GM18526 (cell line): ENCODE measurements around the gene UBE2O.

Experiments
- POLR2A ChIP-seq: IDR thresholded peaks from 3 replicates; pipeline ENCODE4 v1.6.1; 2011; ENCODE audit not compliant: insufficient read length; ENCODE audit errors: extremely low read depth

Gene UBE2O

DNA sequence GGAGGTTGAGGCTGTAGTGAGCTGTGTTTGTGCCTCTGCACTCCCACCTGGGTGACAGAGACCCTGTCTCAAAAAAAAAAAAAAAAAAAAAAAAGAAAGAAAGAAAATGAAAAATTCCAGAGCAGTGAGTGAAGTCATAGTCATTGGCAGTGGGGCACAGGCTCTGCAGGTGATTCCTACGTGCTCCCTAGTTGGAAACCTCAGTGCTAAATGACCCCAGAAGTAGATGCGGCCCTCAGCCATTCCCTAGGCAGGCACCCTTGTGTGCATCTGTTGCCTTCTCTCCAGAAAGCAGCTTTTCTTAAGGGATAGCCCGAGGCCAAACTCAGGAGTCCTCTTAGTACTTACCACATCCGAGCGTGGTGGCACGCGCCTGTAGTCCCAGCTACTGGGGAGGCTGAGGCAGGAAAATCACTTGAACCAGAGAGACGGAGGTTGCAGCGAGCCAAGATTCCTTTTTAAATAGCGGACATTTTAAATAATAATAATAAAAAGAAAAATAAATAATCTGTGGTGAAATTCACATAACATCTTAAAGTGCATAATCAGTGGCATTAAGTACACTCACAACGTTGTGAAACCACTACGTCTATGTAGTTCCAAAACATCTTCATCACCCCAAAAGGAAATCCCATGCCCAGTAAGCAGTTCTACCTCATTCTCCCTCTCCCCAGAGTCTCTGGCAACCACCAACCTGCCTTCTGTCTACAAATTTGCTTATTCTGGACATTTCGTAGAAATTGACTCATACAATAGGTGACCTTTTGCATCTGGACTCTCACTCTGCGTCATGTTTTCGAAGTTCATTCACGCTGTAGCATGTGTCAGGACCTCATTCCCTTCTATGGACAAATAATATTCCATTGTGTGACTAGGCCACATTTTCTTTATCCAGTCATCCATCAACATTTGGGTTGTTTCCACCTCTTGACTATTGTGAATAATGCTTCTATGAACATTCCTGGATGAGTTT, 81.0 kb downstream of the UBE2O start:
- no peak for TF ChIP-seq POLR2A

GRCh38 chr17:76370261-76370993, 82.5 kb downstream of the UBE2O start:
- TF ChIP-seq POLR2A: no peak

DNA sequence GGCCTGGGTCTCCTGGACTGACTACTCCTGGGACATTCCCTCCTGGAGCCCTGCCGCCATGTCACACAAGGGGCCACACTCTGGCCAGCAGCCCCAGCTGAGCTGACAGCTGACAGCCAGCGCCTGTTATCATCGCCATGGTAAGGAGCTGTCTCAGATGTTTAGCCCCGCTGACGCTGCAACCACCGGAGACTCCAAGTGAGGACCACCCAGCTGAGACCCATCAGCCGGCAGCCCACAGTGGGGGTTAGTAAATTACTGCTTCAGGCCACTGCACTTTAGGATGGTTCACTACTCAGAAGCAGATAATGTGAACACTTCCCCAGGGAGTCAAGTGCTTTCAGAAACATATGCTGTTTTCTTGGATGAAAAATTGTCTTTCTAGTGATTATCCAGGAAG, 83.1 kb downstream of the UBE2O start:
- TF ChIP-seq POLR2A: no peak

GRCh38 chr17:76369379-76369778, 83.6 kb downstream of the UBE2O start:
- no peak for TF ChIP-seq POLR2A

DNA sequence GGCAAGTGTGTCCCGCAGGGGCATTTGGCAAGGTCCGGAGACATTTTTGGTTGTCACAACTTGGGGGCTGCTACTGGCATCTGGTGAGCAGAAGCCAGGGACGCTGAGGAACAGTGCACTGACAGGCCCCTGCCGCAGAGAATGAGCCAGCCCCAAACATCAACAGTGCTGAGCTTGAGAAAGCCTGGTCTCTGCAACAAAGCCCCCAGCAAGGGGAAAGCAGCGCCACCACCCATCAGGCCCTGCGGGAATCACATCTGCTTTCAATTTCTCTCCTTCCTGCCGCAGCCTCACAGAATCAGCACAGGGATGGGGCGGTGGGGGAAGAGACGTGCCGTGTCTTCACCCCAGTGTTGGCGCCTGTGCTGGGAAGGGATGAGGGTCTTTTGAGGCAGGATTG, 84.4 kb downstream of the UBE2O start:
- no peak for TF ChIP-seq POLR2A

DNA sequence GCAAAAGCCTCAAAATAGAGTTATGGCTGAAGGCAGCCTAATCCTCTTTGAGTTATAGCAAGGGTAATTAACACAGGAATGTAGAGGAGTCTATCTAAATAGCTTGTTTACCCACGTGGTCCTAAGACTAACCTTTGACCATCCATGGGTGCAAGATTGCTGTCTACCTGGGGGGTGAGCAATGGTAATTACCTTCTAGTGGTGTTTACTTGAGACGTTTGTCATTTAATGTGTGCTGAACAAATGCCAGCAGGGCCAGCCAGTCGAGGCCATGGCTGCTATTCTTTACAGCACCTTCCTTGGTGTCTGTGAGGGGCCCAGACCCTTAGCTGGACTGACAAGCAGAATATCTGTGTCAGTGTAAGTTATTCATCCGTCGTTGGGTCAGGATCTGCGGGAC, 85.3 kb downstream of the UBE2O start:
- TF ChIP-seq POLR2A: no peak

DNA sequence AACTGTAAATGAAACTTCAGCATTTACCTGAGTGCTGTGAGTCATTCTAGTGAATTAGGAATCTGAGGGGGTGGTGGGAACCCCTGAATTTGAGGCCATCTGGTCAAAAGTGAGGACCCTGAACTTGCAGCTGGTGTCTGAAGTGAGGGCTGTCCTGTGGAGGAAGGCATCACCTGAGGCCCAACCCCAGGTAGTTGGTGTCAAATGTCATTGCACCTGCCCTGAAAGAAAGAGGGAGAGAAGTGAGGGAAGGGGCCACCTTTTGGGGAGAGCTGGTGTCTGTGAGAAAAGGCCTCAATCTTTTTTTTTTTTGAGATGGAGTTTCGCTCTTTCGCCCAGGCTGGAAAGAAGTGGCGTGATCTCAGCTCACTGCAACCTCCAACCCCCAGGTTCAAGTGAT, 86.7 kb downstream of the UBE2O start:
- TF ChIP-seq POLR2A: no peak

- no peak for TF ChIP-seq POLR2A
Observed at GRCh38 chr17:76365256-76365903, 87.6 kb downstream of the UBE2O start.

DNA sequence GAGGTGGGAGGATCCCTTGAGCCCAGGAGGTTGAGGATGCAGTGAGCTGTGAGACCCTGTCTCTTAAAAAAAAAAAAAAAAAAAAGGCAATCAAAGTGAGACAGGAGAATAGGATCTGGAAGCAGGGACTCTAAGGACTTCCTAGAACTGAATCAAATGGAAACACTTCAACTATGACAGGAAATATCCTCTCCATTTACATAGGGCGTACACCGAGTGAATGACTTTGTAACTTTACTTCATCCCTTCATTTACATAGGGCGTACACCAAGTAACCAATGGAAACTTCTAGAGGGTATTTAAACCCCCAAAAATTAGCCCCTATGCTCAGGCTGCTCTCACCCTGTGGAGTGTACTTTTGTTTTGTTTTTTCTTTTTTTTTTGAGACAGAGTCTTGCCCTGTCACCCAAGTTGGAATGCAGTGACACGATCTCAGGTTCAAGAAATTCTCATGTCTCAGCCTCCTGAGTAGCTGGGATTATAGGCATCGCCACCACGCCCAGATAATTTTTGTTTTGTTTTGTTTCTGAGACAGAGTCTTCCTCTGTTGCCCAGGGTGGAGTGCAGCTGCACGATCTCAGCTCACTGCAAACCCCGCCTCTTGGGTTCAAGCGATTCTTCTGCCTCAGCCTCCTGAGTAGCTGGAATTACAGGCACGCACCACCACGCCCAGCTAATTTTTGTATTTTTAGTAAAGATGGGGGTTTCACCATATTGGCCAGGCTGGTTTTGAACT, 89.7 kb downstream of the UBE2O start:
- TF ChIP-seq POLR2A: no peak

DNA sequence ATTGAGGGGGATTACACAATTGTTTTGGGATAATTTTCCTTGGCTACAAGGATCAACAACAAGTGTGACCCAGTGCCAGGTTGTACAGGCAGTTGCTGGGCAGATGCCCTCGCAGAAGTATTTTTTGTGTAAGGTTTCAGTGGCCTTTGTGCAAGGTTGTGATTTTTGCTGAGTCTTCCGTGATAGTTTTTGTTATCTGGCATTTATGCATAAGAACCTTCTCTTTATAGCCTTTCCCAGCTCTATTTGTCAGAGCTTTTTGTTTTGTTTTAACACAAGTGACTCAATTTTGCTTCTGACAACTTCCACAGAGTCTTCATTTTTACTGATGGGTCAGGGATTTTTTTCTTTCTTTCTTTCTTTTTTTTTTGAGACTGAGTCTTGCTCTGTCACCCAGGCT, 92.5 kb downstream of the UBE2O start:
- no peak for TF ChIP-seq POLR2A

DNA sequence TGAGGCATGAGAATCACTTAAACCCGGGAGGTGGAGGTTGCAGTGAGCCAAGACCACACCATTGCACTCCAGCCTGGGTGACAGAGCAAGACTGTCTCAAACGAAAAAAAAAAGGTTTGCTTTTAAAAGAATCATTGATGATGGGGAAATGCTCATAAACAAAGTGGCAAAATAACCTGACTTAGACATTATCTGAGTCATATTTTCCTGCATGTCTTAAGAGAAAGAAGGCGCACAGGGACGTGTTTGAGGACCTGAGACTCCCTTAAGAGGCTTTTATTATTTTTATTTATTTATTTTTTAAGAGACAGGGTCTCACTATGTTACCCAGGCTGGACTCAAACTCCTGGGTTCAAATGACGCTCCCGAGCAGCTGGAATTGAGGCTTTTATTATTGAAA, 93.6 kb downstream of the UBE2O start:
- TF ChIP-seq POLR2A: no peak

DNA sequence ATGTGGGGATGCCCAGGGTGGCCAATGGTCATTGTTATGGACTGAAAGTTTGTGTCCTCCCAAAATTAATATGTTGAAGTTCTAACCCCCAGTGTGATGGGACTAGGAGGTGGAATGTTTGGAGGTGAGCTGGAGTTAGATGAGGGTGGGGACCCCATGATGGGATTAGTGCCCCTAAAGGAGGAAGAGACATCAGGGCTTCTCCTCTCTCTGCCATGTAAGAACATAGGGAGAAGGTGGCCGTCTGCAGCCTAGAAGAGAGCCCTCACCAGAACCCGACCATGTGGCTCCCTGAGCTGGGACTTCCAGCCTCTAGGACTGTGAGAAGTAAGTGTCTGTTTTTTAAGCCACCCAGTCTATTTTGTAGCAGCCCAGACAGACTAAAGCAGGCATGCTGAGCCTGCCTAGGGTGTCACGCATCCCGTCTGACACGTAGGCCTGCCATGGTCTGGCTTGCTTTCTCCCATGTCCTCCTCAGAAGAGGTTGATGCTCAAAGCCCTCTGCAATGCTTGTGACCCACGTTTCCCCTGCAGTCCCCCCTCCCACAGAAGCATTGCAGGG, 95.3 kb downstream of the UBE2O start:
- TF ChIP-seq POLR2A: no peak

DNA sequence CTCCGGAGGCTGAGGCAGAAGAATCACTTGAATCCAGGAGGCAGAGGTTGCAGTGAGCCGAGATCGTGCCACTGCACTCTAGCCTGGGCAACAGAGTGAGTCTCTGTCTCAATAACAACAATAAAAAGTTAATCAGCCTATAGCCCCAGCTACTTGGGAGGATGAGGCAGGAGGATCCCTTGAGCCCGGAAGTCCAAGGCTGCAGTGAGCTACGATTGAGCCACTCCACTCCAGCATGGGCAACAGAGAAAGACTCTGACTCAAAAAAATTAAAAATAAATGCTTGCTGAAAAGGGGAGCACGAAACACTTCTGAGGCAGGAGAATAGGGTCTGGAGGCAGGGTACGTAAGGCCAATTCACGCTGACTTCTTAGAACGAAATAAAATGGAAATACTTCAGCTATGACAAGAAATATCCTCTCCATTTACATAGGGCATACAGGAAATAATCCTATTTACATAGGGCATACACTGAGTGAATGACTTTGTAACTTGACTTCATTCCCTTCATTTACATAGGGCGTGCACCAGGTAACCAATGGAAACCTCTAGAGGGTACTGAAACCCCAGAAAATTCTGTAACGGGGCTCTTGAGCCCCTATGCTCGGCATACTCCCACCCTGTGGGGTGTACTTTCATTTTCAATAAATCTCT, 96.0 kb downstream of the UBE2O start:
- no peak for TF ChIP-seq POLR2A

GRCh38 chr17:76354747-76355310, 98.1 kb downstream of the UBE2O start:
- TF ChIP-seq POLR2A: no peak
